Kidney glomerular epithelial cell (primary cell): ENCODE measurements around the gene ZNF410.
"Not testable (repeated sequence)": the region's sequence is repeated elsewhere in the genome, so short reads cannot be mapped to it uniquely, and the experiment has no call there.

Experiments
- DNase-seq: peaks from one replicate; lab custom pipeline; 2025; lab: John Stamatoyannopoulos, UW

The ZNF410 gene

DNA sequence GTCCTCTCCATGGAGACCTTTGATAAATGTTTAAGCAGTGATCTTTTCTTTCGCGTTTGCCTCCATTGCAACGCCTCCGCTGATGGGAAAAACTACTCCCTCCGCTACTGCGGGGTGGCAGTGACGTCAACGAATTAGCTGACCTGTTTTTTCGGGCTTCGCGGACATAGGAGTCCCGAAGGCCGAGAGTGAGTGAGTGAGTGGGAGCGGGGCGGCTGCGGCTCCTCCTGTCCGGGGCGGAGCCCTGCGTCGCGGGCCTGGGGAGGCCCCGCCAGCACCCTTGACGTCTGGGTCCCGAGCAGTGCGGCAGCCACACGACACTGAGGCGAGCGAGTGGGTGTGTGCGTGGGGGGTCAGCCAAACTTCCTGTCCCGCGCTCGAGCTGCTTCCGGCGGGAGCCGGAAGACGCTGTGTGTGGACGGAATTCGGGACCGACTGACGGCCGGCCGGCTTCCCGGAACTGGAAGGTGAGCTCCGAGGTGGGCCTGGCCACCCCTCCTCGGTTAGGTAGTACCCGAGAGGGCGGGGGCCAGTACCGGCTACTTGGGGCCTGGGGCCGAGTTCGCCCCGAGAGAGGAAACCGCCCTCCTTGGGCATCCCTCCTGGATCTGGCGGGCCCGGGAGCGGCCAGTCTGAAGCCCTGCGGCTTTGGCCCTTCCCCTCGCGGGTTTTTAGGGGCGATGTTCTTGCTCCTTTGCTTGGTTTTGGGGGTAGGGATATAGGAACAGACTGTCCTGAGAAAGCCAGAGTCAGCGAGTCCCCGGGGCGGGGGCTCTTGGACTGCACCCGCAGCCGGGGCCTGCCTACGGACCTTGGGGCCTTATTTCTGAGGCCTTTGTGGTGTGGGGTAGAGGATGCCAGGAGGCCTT is at the start of gene ZNF410:
Gene ZNF410 (plus strand): TSS at position 411 of the 869 bp plus-strand sequence. CDS start 5,317 bp downstream, outside the sequence.
- peak; percentile 94 for DNase-seq

- DNase-seq: not testable (repeated sequence)
Observed at GRCh38 chr14:73838293-73839034, 48.2 kb upstream of the ZNF410 start.

GRCh38 chr14:73842201-73842600 is 44.5 kb upstream of the ZNF410 start:
- no peak for DNase-seq

DNA sequence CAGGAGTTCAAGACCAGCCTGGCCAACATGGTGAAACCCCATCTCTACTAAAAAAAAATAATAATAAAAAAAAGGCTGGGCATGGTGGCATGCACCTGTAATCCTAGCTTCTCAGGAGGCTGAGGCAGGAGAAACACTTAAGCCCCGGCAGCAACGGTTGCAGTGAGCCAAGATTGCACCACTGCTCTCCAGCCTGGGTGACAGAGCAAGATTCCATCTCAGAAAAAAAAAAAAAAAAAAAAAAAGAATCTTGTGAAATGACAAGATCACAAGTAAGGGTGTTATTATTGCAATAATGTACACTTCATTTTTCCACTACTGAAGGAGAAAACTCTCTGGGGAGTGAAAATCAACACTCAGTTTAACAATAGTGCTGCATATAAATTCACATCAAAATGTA is 43.8 kb upstream of the ZNF410 start:
- no peak for DNase-seq

DNA sequence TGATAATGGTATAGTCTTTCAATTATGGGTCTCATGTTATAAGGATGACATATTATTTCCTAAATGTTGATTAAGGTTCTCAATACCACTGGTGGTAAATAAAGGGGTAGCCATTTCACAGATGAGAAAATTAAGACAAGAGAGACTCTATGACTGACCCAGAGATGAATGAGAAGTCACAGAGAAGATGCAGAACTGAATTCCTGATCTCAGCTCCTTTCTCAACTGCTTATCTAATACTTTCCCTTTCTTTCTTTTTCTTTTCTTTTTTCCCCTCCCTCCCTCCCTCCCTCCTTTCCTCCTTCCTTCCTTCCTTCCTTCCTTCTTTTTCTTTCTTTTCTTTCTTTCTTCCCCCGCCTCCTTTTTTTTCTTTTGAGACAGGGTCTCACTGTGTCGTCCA is 43.4 kb upstream of the ZNF410 start:
- DNase-seq: no peak

DNA sequence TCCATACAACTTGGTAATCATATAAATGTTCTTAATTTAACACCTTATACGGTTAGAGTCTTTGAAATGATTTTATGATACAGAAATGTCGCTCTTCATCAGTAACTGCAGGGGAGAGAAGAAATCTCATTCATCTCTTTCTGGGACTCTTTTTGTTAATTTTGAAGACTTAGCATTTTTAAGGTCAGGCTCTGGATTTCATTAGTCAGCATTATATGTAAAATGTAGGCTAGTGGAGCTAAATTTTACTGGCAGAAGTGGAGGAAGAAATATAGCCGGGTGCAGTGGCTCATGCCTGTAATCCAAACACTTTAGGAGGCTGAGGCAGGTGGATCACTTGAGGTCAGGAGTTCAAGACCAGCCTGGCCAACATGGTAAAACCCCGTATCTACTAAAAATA is 39.7 kb upstream of the ZNF410 start:
- no peak for DNase-seq

DNA sequence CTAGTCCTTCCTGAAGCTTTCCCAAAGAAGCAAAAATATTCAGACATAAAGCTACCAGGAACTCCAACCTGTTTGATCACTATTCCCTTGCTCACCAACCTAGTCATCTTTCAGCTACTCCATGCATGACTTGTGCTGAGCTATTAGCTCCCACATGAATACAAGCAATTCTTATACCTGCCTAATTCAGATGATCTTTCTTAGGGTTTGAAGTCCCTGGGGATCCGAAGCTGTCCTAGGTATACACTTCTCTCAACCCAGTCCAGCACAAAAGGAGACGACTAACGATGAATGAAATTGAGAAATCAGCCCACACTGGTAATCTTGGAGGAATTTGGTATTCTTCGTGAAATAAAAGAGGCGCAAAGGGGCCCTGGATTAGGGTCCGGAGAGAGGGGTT is 35.7 kb upstream of the ZNF410 start:
- peak; percentile 86 for DNase-seq

GRCh38 chr14:73851567-73852382 is 34.9 kb upstream of the ZNF410 start, which contains the start of gene PTGR2:
TSS of gene PTGR2 (plus strand) at chr14:73851831. CDS start at chr14:73858863, 7,032 bp downstream.
- DNase-seq: peak; percentile 93

GRCh38 chr14:73859145-73859544 is 27.5 kb upstream of the ZNF410 start:
- no peak for DNase-seq

GRCh38 chr14:73861073-73861472 is 25.6 kb upstream of the ZNF410 start:
- no peak for DNase-seq

DNA sequence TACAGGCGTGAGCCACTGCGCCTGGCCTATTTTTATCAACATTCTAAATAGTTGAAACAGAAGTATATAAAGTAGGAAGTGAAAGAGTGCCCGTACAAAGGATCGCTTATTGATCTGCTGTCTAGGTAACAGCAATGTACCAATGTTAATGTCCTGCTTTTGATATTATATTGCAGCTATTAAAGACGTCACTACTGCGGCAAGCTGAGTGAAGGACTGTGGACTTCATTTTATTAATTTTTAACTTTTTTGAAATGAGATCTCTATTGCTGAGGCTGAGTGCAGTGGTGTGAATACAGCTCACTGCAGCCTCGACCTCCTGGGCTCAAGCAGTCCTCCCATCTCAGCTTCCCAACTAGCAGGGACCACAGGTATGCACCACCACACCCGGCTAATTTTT is 24.2 kb upstream of the ZNF410 start:
- no peak for DNase-seq

- no peak for DNase-seq
Observed at GRCh38 chr14:73863209-73863608, 23.4 kb upstream of the ZNF410 start.

- DNase-seq: no peak
Observed at GRCh38 chr14:73865534-73866113, 21.0 kb upstream of the ZNF410 start.

DNA sequence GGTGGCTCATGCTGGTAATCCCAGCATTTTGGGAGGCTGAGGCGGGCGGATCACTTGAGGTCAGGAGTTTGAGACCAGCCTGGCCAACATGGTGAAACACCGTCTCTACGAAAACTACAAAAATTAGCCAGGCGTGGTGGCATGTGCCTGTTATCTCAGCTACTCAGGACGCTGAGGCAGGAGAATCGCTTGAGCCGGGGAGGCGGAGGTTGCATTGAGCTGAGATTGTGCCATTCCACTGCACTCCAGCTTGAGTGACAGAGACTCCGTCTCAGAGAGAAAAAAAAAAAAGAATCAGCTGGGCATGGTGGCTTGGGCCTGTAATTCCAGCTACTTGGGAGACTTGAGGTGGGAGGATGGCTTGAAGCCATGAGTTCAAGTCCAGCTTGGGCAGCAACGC is 16.9 kb upstream of the ZNF410 start:
- DNase-seq: not testable (repeated sequence)

DNA sequence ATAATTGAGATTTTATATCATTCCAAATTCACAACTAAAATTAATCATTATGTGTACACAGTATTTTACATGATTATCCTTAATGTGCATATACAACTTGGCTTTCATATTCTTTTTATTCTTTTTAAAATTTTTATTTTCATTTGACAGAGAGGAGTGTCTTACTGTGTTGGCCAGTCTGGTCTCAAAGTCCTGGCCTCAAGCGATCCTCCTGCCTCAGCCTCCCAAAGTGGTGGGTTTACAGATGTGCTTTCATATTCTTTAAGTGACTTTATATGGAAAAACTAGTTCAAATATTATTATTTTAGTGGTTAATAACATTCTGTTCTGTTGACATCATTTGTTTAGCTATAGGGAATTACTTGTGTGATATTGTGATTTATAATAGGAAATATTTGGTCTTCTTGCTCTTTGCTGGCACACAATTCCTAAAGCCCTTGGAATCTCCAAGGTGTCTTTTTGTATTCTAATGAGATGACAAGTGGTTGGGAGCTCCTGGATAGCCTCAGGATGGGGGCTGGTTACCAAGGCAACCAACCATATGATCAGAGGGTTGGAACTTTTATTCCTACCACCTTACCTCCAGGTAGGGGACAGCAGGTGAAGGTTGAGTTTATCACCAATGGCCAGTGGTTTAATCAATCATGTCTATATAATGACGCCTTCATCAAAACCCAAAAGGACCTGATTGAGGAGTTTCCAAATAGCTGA is 16.0 kb upstream of the ZNF410 start:
- no peak for DNase-seq

DNA sequence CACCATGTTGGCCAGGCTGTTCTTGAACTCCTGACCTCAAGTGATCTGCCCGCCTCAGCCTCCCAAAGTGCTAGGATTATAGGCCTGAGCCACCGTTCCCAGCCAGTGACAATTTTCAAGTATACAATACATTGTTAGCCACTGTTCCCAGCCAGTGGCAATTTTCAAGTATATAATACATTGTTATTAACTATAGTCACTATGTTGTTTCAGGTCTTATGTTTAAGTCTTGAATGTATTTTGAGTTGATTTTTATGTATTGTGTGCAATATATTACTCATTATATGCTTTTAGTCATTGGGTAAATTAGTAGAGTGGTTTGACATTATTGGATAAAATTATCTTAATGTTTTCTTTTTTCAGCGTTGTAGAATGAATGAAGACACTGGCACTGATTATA is 13.0 kb upstream of the ZNF410 start:
- DNase-seq: no peak

GRCh38 chr14:73877790-73878189 is 8.9 kb upstream of the ZNF410 start:
- no peak for DNase-seq

DNA sequence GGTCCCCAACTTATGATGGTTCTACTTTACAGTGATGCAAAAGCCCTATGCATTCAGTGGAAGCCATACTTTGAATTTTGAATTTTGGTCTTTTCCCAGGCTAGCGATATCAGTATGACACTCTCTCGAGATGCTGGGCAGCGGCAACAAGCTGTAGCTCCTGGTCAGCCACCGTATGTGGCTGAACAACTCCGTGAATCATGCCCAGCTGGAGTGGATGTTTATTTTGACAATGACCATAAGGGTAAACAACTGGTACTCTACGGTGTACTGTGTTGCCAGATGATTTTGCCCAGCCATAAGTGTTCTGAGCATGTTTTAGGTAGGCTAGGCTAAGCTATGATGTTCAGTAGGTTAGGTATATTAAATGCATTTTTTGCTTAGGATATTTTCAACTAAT is 8.2 kb upstream of the ZNF410 start:
- DNase-seq: no peak

DNA sequence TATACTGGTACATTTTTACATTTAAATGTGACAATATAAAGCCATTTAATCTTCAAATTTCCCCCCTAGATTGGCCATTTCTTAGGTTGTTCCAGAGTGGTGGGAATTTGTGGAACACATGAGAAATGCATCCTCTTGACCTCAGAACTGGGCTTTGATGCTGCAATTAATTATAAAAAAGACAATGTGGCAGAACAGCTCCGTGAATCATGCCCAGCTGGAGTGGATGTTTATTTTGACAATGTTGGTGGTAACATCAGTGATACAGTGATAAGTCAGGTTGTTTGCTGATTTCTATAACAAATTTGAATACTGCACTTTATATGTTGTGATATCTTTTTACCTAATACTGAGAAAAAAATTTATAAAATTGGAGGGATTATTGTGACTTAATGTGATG is 7.6 kb upstream of the ZNF410 start:
- DNase-seq: no peak

GRCh38 chr14:73884438-73885190 is 2.0 kb upstream of the ZNF410 start:
- no peak for DNase-seq

DNA sequence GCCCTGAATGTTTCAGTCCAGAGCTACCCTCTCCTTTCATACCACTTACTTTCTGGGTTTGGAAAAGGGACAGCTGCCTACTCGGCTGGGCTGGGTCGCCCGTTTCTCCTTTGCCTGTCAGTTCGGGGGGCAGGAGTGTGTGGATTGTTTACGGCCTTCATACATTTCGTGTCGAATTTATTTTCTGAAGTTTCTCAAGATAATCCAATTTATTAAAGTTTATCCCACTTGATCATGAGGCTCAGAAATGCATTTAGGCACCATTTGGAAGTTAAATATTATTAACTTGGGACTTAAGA is 608 bp downstream of the ZNF410 start:
- no peak for DNase-seq
